ENCODE measurements around the gene PIK3R2.

The PIK3R2 gene

GRCh38 chr19:18168673-18169381 lies 15.9 kb downstream of the PIK3R2 start:
- no peak for DNase-seq (ENCODE audit: low read depth, low spot score)
- H3K9ac ChIP-seq (ENCODE audit: insufficient read length, low read depth) = no peak overlapping the region

GRCh38 chr19:18170714-18171255 lies 17.8 kb downstream of the PIK3R2 start:
- Histone ChIP-seq H3K27me3 (ENCODE audit: insufficient read depth, insufficient read length) (no peaks in the 10 kb centered on the region), H3K4me3 (ENCODE audit: insufficient read length, low read depth) (no peak overlapping the region), H3K9me3 (ENCODE audit: insufficient read depth, low read length) (no peaks in the 10 kb centered on the region), H3K4me1 (ENCODE audit: insufficient read depth, insufficient read length) (peaks cover 13% of the 10 kb centered on the region), H3K36me3 (ENCODE audit: insufficient read depth, insufficient read length, low read length) (peaks cover 54% of the 10 kb centered on the region), H3K9ac (ENCODE audit: insufficient read length, low read depth) (no peak overlapping the region)
- no peak for DNase-seq (ENCODE audit: low read depth, low spot score)
- TF ChIP-seq SUZ12 (IDR thresholded peaks at IDR 0.05; ENCODE audit: extremely low read depth, insufficient read depth, insufficient read length) = no peak
- no peak for TF ChIP-seq YY1 (IDR thresholded peaks at IDR 0.05; ENCODE audit: insufficient read depth, insufficient read length)
- no peak for TF ChIP-seq ZNF274 (IDR thresholded peaks at IDR 0.05; ENCODE audit: low read depth, low read length)

More at GRCh38 chr19:18168673-18169381, 15.9 kb downstream of the PIK3R2 start:
- TF ChIP-seq ZNF274 (IDR thresholded peaks at IDR 0.05; ENCODE audit: low read depth, low read length) (no peak), SUZ12 (IDR thresholded peaks at IDR 0.05; ENCODE audit: extremely low read depth, insufficient read depth, insufficient read length) (no peak), YY1 (IDR thresholded peaks at IDR 0.05; ENCODE audit: insufficient read depth, insufficient read length) (no peak)
- no peak overlapping the region for H3K4me3 ChIP-seq (ENCODE audit: insufficient read length, low read depth)
- no peaks in the 10 kb centered on the region for H3K27me3 ChIP-seq (ENCODE audit: insufficient read depth, insufficient read length)
- no peaks in the 10 kb centered on the region for H3K9me3 ChIP-seq (ENCODE audit: insufficient read depth, low read length)
- H3K36me3 ChIP-seq (ENCODE audit: insufficient read depth, insufficient read length, low read length) = peaks cover 68% of the 10 kb centered on the region
- peaks cover 5% of the 10 kb centered on the region for H3K4me1 ChIP-seq (ENCODE audit: insufficient read depth, insufficient read length)

GRCh38 chr19:18171605-18172327 lies 18.8 kb downstream of the PIK3R2 start:
- Histone ChIP-seq H3K4me3 (ENCODE audit: insufficient read length, low read depth) (no peak overlapping the region), H3K9me3 (ENCODE audit: insufficient read depth, low read length) (no peaks in the 10 kb centered on the region), H3K27me3 (ENCODE audit: insufficient read depth, insufficient read length) (no peaks in the 10 kb centered on the region), H3K9ac (ENCODE audit: insufficient read length, low read depth) (peak overlapping the region; percentile 21), H3K36me3 (ENCODE audit: insufficient read depth, insufficient read length, low read length) (peaks cover 50% of the 10 kb centered on the region), H3K4me1 (ENCODE audit: insufficient read depth, insufficient read length) (peaks cover 13% of the 10 kb centered on the region)
- TF ChIP-seq YY1 (IDR thresholded peaks at IDR 0.05; ENCODE audit: insufficient read depth, insufficient read length) = no peak
- TF ChIP-seq SUZ12 (IDR thresholded peaks at IDR 0.05; ENCODE audit: extremely low read depth, insufficient read depth, insufficient read length) = no peak
- no peak for TF ChIP-seq ZNF274 (IDR thresholded peaks at IDR 0.05; ENCODE audit: low read depth, low read length)
- no peak for DNase-seq (ENCODE audit: low read depth, low spot score)

- peaks cover 50% of the 10 kb centered on the region for H3K36me3 ChIP-seq (ENCODE audit: insufficient read depth, insufficient read length, low read length)
- H3K4me3 ChIP-seq (ENCODE audit: insufficient read length, low read depth) = no peak overlapping the region
- H3K9me3 ChIP-seq (ENCODE audit: insufficient read depth, low read length) = no peaks in the 10 kb centered on the region
- DNase-seq (ENCODE audit: low read depth, low spot score) = no peak
- no peak overlapping the region for H3K9ac ChIP-seq (ENCODE audit: insufficient read length, low read depth)
- peaks cover 13% of the 10 kb centered on the region for H3K4me1 ChIP-seq (ENCODE audit: insufficient read depth, insufficient read length)
- H3K27me3 ChIP-seq (ENCODE audit: insufficient read depth, insufficient read length) = no peaks in the 10 kb centered on the region
- TF ChIP-seq SUZ12 (IDR thresholded peaks at IDR 0.05; ENCODE audit: extremely low read depth, insufficient read depth, insufficient read length) = no peak
- no peak for TF ChIP-seq YY1 (IDR thresholded peaks at IDR 0.05; ENCODE audit: insufficient read depth, insufficient read length)
- no peak for TF ChIP-seq ZNF274 (IDR thresholded peaks at IDR 0.05; ENCODE audit: low read depth, low read length)
These were observed 19.5 kb downstream of the PIK3R2 start for GRCh38 chr19:18172331-18173053.

- Histone ChIP-seq H3K4me1 (ENCODE audit: insufficient read depth, insufficient read length) (peaks cover 13% of the 10 kb centered on the region), H3K9ac (ENCODE audit: insufficient read length, low read depth) (peak overlapping the region; percentile 90), H3K4me3 (ENCODE audit: insufficient read length, low read depth) (no peak overlapping the region), H3K36me3 (ENCODE audit: insufficient read depth, insufficient read length, low read length) (peaks cover 48% of the 10 kb centered on the region), H3K27me3 (ENCODE audit: insufficient read depth, insufficient read length) (no peaks in the 10 kb centered on the region), H3K9me3 (ENCODE audit: insufficient read depth, low read length) (no peaks in the 10 kb centered on the region)
- DNase-seq (ENCODE audit: low read depth, low spot score) = no peak
- no peak for TF ChIP-seq YY1 (IDR thresholded peaks at IDR 0.05; ENCODE audit: insufficient read depth, insufficient read length)
- TF ChIP-seq SUZ12 (IDR thresholded peaks at IDR 0.05; ENCODE audit: extremely low read depth, insufficient read depth, insufficient read length) = no peak
- TF ChIP-seq ZNF274 (IDR thresholded peaks at IDR 0.05; ENCODE audit: low read depth, low read length) = no peak
These were observed 20.1 kb downstream of the PIK3R2 start for GRCh38 chr19:18173054-18173571.

GRCh38 chr19:18173572-18174288 lies 20.8 kb downstream of the PIK3R2 start, which contains the start of gene IFI30:
Gene IFI30 (plus strand): TSS chr19:18173813. CDS start chr19:18173842, 29 bp downstream.
- Histone ChIP-seq H3K4me1 (ENCODE audit: insufficient read depth, insufficient read length) (peaks cover 13% of the 10 kb centered on the region), H3K9me3 (ENCODE audit: insufficient read depth, low read length) (no peaks in the 10 kb centered on the region), H3K36me3 (ENCODE audit: insufficient read depth, insufficient read length, low read length) (peaks cover 45% of the 10 kb centered on the region), H3K4me3 (ENCODE audit: insufficient read length, low read depth) (peak within 1 kb of the TSS; percentile 87), H3K9ac (ENCODE audit: insufficient read length, low read depth) (peak within 1 kb of the TSS; percentile 90), H3K27me3 (ENCODE audit: insufficient read depth, insufficient read length) (no peaks in the 10 kb centered on the region)
- DNase-seq (ENCODE audit: low read depth, low spot score) = no peak
- TF ChIP-seq SUZ12 (IDR thresholded peaks at IDR 0.05; ENCODE audit: extremely low read depth, insufficient read depth, insufficient read length) (no peak), ZNF274 (IDR thresholded peaks at IDR 0.05; ENCODE audit: low read depth, low read length) (no peak), YY1 (IDR thresholded peaks at IDR 0.05; ENCODE audit: insufficient read depth, insufficient read length) (no peak)
